Measurements from ENCODE around the gene ASCL5. TPM values are rescaled to one million over a fixed set of nuclear protein-coding genes. Genes with fewer than 3 reads are reported as not detected.

Gene ASCL5
- total and polyA plus RNA-seq, 7 donors = 0.26 to 0.30 TPM; not detected in 5

DNA sequence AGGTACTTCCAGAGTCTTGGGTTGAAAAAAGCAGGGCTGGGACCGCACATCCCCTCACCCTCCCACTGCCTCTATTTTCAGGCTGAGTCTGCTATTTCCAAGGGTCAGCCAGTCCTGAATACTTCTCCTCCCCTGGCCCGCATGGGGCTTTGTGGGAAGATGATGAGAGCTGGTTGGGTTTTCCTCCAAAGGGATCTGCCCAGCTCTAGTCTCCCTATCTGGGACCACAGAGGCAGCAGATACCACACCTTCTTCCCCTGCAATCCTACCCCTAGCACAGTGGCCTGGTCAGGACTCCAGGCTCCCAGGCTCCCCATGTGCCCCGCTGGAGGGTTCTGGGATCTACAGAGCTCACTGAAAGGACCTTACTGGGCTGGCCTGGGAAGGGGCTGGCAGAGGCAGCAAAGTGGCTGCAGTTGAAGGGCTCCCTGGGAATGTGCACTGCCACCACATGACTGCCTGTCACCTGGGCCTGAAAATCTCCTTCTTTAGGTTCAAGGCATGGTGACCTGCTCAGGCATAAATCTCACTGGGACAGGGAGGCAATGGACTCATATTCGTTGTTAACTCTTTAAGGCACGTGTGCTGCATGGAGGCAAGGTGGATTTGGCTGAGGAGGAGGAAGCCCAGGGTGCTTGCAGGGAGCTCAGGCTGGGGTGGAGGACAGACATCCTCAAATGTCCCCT, 27.8 kb downstream of the ASCL5 start:
- peaks cover 88% of the 10 kb centered on the region for H3K4me1 ChIP-seq
- TF ChIP-seq, protein P1, sequence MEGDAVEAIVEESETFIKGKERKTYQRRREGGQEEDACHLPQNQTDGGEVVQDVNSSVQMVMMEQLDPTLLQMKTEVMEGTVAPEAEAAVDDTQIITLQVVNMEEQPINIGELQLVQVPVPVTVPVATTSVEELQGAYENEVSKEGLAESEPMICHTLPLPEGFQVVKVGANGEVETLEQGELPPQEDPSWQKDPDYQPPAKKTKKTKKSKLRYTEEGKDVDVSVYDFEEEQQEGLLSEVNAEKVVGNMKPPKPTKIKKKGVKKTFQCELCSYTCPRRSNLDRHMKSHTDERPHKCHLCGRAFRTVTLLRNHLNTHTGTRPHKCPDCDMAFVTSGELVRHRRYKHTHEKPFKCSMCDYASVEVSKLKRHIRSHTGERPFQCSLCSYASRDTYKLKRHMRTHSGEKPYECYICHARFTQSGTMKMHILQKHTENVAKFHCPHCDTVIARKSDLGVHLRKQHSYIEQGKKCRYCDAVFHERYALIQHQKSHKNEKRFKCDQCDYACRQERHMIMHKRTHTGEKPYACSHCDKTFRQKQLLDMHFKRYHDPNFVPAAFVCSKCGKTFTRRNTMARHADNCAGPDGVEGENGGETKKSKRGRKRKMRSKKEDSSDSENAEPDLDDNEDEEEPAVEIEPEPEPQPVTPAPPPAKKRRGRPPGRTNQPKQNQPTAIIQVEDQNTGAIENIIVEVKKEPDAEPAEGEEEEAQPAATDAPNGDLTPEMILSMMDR (IDR thresholded peaks at IDR 0.05) = no peak
- DNase-seq (peak in 1 of 2 donors; percentile 40), ATAC-seq (no peak)
- peak overlapping the region; percentile 95 for H3K27ac ChIP-seq
- intact Hi-C loops (cut with DNase I) = no loop called here
- H3K9me3 ChIP-seq = no peaks in the 10 kb centered on the region
- 30 to 58% (median 32%) methylated on average over 5 of the region's 5 CpGs for WGBS, 3 donors
- H3K36me3 ChIP-seq (ENCODE audit: insufficient read depth in 1 of 2, low read depth in 1 of 2) = no peaks in the 10 kb centered on the region
- peak overlapping the region; percentile 26 for H3K4me3 ChIP-seq
- no peaks in the 10 kb centered on the region for H3K27me3 ChIP-seq (ENCODE audit: insufficient read depth in 3 of 3, low read length in 2 of 3)

DNA sequence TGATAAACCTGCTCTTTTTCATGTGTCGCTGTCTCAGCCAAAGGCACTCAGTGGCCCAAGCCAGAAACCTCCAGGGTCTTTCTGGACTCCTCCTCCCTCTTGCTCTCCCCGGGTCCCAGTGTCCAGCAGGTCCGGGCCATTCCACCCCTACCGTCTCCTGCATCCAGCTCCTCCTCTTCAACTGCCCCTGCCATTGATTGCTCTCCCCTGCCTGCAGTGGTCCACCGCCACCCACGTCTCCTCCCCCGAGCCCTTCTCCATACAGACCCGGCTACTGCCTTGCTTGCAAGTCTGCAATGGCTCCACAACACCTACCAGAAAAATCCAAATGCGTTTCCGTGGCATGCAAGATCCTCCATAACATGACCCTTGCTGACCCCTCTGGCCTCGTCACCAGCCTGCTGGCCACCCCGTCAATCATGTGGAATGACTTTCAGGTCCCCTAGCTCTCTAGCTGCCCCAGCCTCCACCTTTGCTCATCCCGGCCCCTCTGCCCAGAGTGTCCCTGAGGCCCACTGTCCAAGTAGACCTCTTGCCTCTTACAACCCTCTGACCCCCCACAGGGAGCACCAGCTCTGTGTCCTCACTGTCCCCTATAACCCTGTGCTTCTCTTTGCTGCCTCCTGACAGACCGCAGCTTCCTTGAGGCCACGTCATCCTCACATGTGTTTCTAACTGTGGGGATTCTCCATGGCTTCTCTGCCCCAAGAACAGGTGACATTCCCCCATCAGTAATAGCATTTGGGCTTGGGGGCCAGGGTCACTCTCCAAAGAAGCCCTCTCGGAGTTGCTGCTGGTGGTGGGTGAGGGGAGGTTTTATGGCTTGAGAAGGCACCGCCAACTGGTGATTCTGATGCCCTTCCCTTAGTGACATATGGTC, 29.8 kb downstream of the ASCL5 start:
- H3K36me3 ChIP-seq (ENCODE audit: insufficient read depth in 1 of 2, low read depth in 1 of 2) = peaks cover 0 to 16% of the 10 kb centered on the region in 2 donors
- TF ChIP-seq, protein P1 (IDR thresholded peaks at IDR 0.05) = no peak
- no peaks in the 10 kb centered on the region for H3K27me3 ChIP-seq (ENCODE audit: insufficient read depth in 3 of 3, low read length in 2 of 3)
- ATAC-seq (no peak), DNase-seq (peak in 1 of 2 donors; percentile 36)
- H3K27ac ChIP-seq = peak overlapping the region; percentile 95
- H3K9me3 ChIP-seq = no peaks in the 10 kb centered on the region
- intact Hi-C loops (cut with DNase I) = no loop called here
- 41 to 53% (median 45%) methylated on average over 17 of the region's 17 CpGs for WGBS, 3 donors
- H3K4me3 ChIP-seq = peak overlapping the region; percentile 8
- H3K4me1 ChIP-seq = peaks cover 80% of the 10 kb centered on the region

DNA sequence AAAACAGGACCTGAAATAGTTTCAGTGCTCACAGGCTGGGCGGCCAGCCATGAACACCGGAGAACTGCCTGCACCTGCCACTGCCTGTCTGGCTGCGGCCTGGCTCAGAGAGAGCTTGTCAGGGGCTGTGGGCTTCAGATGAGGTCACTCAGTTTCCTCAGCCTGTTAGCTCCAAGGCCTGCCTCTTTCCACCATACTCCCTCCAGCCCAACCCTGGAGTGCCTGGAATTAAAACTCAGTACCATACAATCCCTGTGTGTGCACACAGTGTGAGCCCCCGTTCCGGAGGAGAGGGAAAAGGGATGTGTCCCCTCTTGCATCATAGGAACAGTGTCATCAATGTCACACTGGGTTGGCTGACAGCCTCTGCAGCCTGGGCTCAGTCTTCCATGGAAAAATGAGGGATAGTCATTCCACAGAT, 30.9 kb downstream of the ASCL5 start:
- 27 to 40% (median 30%) methylated on average over 5 of the region's 5 CpGs for WGBS, 3 donors
- peak overlapping the region; percentile 95 for H3K27ac ChIP-seq
- no peak overlapping the region for H3K4me3 ChIP-seq
- TF ChIP-seq, protein P1 (IDR thresholded peaks at IDR 0.05) = no peak
- H3K9me3 ChIP-seq = no peaks in the 10 kb centered on the region
- intact Hi-C loops (cut with DNase I) = no loop called here
- peaks cover 0 to 23% of the 10 kb centered on the region in 2 donors for H3K36me3 ChIP-seq (ENCODE audit: insufficient read depth in 1 of 2, low read depth in 1 of 2)
- peaks cover 69% of the 10 kb centered on the region for H3K4me1 ChIP-seq
- H3K27me3 ChIP-seq (ENCODE audit: insufficient read depth in 3 of 3, low read length in 2 of 3) = no peaks in the 10 kb centered on the region
- ATAC-seq (peak; percentile 77 to 87 (median 82)), DNase-seq (peak; percentile 86 to 94)

DNA sequence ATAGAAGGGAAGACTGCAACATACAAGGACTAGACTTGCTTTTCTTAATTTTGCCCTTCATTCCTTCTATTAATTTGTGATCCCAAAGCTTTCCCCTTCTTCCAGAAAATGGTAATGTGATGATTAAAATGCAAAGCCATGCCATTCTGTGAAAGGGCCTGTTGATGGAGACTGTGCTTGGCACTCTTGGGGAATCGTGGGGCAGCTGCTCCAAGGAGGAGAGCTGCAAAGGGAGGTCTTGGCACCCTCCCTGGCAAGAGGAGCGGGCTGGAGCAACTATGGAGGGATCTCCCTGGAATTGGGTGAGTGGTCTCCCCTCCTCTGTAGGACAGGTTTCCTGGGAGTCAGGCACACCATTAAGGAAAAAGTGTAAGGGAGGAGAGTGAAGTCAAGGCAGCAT, 31.4 kb downstream of the ASCL5 start:
- peaks cover 0 to 23% of the 10 kb centered on the region in 2 donors for H3K36me3 ChIP-seq (ENCODE audit: insufficient read depth in 1 of 2, low read depth in 1 of 2)
- H3K27me3 ChIP-seq (ENCODE audit: insufficient read depth in 3 of 3, low read length in 2 of 3) = no peaks in the 10 kb centered on the region
- peaks cover 73% of the 10 kb centered on the region for H3K4me1 ChIP-seq
- TF ChIP-seq, protein P1 (IDR thresholded peaks at IDR 0.05) = no peak
- H3K9me3 ChIP-seq = no peaks in the 10 kb centered on the region
- 15 to 48% (median 29%) methylated on average over 2 of the region's 2 CpGs for WGBS, 3 donors
- peak overlapping the region; percentile 29 for H3K4me3 ChIP-seq
- no peak for DNase-seq
- ATAC-seq = peak in 3 of 4 donors; percentile 0 to 2 (median 2)
- H3K27ac ChIP-seq = peak overlapping the region; percentile 95
- intact Hi-C loops (cut with DNase I) = no loop called here
